GM12865 (cell line): ENCODE results near the gene SLC15A4.

ENCODE experiments used
- DNase-seq: peaks from one replicate; pipeline ENCODE4 v3.0.0; 2010; ENCODE audit warnings: low read depth
- H3K4me3 ChIP-seq: 2 replicates; pipeline ENCODE4 v1.5.1; 2011; ENCODE audit warnings: mild to moderate bottlenecking, low read depth, low read length, control low read depth
- TF ChIP-seq, protein P1 (sequence below): IDR thresholded peaks from 2 replicates; pipeline ENCODE4 v1.5.1; 2011; ENCODE audit warnings: low read length, control low read depth, low read depth, inconsistent platforms; ENCODE audit not compliant: insufficient read depth; ENCODE audit errors: missing control alignments

SLC15A4 gene

GRCh38 chr12:128818065-128819022 lies 5.4 kb downstream of the SLC15A4 start:
- peak overlapping the region; percentile 95 for H3K4me3 ChIP-seq
- TF ChIP-seq, protein P1, sequence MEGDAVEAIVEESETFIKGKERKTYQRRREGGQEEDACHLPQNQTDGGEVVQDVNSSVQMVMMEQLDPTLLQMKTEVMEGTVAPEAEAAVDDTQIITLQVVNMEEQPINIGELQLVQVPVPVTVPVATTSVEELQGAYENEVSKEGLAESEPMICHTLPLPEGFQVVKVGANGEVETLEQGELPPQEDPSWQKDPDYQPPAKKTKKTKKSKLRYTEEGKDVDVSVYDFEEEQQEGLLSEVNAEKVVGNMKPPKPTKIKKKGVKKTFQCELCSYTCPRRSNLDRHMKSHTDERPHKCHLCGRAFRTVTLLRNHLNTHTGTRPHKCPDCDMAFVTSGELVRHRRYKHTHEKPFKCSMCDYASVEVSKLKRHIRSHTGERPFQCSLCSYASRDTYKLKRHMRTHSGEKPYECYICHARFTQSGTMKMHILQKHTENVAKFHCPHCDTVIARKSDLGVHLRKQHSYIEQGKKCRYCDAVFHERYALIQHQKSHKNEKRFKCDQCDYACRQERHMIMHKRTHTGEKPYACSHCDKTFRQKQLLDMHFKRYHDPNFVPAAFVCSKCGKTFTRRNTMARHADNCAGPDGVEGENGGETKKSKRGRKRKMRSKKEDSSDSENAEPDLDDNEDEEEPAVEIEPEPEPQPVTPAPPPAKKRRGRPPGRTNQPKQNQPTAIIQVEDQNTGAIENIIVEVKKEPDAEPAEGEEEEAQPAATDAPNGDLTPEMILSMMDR = no peak
- DNase-seq = peak; percentile 83

- peak; percentile 90 for DNase-seq
- H3K4me3 ChIP-seq = peak overlapping the region; percentile 95
- TF ChIP-seq, protein P1 = no peak
These were observed 6.4 kb downstream of the SLC15A4 start for GRCh38 chr12:128817111-128818015.

GRCh38 chr12:128816643-128816920 lies 7.2 kb downstream of the SLC15A4 start:
- DNase-seq = peak; percentile 60
- peak overlapping the region; percentile 95 for H3K4me3 ChIP-seq
- TF ChIP-seq, protein P1 = no peak

GRCh38 chr12:128815779-128816642 lies 7.7 kb downstream of the SLC15A4 start:
- TF ChIP-seq, protein P1 = no peak
- peak overlapping the region; percentile 95 for H3K4me3 ChIP-seq
- DNase-seq = peak; percentile 48

- TF ChIP-seq, protein P1 = no peak
- no peak for DNase-seq
- H3K4me3 ChIP-seq = no peak overlapping the region
These were observed 9.1 kb downstream of the SLC15A4 start for GRCh38 chr12:128814411-128815261.
